IPS-NIHi7 (cell line): ENCODE results near the gene RNF208.

Experiments
- DNase-seq: peaks from one replicate; pipeline ENCODE4 v3.0.0; 2012; ENCODE audit warnings: mixed read lengths; ENCODE audit errors: extremely low spot score

The RNF208 gene

GRCh38 chr9:137175345-137175961 is 46.6 kb downstream of the RNF208 start:
- DNase-seq, result peak; percentile 78

DNA sequence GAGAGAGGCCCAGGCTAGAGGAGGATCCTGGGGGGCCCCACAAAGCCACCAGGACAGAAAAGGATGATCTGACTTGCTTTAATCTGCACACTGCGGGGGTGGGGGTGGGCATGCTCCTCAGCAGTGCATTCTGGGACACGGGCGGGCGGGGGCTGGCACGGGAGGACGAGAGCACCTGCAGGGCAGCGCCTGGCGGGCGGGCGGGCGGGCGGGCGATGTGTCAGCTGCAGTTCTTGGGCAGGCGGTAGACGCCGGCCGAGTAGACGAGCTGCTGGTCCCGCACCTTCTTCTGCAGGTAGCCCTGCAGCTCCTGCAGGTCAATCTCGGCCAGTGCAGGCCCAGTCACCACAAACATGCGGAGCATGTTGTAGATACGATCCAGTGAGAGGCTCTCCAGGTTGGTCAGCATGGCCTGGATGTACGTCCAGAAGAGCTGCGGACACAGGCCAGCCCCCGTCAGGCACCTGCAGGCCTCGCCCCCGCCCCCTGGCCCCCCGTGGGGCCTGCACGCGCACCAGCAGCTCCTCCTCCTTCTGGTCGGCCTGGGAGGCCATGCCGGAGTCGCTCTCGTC is 47.2 kb downstream of the RNF208 start:
- peak; percentile 58 for DNase-seq

- no peak for DNase-seq
These were observed 48.0 kb downstream of the RNF208 start for GRCh38 chr9:137173796-137174664.

DNA sequence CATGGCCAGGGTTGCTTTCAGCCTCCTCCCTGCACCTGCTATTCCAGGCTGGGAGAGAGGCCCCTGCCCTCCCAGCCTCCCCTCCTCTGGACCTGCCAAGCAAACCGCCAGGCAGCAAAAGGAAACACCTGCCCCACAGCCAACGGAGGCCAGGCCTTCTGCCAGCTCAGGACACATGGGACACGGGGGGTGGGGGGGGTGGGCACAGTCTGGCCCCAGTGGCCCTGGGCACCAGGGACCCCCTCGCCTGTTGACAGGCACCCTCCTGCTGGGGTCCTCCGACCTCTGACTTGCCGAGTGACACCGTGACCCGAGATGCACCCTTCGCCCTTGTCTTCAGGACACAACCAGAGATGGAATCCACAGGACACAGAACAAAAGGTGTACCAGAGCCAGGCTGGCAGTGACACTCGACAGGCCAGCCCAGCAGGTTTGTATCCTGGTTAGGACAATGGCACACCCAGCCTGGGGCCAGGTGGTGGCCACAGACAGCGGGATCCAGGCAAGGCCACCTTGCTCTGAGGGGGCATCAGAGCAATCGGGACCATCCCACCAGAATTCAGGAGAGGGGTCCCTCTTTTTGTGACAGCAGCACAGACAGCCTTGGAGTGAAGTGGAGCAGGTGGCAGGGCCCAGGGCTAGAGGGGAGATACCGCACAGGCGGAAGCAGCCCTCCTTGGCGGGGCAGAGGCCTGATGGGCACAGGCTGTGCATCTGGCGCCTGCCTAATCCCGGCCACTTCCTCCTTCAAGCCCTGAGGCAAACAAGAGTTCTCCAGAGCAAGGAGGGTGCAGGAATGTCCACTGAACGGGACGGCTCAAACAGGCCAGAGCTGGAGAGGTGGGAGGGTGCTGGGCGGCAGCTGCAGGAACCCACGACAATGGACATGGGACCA is 48.9 kb downstream of the RNF208 start:
- no peak for DNase-seq

GRCh38 chr9:137171149-137171900 is 50.7 kb downstream of the RNF208 start:
- no peak for DNase-seq

DNA sequence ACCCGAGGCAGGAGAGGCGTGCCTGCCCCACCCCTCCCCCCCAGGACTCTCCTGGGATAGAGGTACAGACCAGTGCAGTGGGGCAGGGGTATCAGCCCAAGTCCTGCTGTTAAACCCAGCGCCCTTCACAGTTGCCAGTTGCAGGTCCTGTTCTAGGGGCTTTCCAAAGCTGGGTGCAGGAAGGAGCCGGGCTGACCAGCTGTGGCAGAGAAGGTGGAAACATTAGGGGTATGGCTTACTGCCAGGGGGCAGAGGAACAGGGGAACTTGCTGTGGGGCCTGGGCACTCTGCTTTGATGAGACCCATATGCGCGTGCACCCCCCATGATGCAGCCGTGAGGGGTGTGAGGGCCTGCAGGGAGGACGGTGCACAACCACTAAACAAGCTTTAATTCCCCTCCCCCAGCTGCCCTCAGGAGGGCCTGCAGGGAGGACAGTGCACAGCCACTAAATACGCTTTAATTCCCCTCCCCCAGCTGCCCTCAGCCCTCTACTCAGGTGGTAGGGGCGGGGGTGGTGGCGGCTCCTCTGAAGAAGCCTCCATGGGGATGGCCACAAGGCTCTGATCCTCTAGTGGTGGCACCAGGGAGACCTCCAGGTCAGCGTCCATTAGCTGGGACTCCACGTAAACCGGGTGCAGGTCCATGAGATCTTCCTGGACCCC is 51.4 kb downstream of the RNF208 start:
- no peak for DNase-seq
